ENCODE results near the gene ZNF160. TPM values are rescaled to one million over a fixed set of nuclear protein-coding genes. Genes with fewer than 3 reads are reported as not detected.
A peak's percentile ranks its signal among the peaks of the same experiment; 100 is the strongest.

The ZNF160 gene
- total and polyA plus RNA-seq, 2 of the 4 experiments (the other 2 are of a cell fraction), result 22.6 to 26.9 TPM

DNA sequence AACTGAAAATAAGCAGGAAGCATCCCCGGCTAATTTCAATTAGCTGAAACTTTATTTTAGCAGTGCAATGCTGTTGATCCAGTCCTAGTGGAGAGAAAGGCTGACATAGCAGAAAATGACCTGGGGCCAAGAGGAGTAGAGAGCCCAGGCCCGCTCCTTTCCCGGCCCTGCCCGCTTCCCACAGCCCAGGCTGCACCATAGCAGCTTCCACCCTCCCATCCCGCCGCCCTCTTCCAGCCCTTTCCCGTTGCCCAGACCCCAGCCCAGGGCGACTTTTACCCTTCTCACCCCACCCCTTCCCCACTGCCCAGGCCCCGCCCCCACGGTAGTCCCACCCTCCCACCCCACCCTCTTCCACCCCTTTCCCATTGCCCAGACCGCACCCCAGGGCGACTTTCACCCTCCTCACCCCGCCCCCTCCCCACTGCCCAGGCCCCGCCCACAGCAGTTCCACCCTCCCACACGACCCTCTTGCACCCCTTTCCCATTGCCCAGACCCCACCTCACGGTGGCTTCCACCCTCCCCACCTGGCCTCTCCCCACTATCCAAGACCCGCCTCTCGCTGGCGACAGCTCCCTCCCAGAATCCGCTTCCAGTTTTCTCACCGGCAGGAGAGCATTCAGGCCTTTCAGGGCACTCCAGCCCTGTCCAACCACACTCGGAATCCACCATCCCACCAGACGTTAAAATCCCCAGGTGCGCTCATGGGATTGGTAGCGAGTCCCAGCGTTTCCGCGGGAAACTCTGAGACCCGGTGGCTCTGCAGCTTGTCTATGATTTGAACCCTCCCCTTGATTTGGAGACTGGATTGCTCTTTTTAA is 8.3 kb downstream of the ZNF160 start:
- no peak overlapping the region for H3K27ac ChIP-seq (ENCODE audit: insufficient read depth, low read length)
- no peak overlapping the region for H2AFZ ChIP-seq (replicated peaks; ENCODE audit: low read length, poor library complexity)
- H3K9me3 ChIP-seq (ENCODE audit: control insufficient read depth, insufficient read depth, low read length), result no peaks in the 10 kb centered on the region
- DNase-seq (no peak), ATAC-seq (ENCODE audit: low read depth) (no peak)
- no peak overlapping the region for H2BK5ac ChIP-seq (ENCODE audit: low read depth, low read length, poor library complexity, severe bottlenecking)
- H3K4me1 ChIP-seq (ENCODE audit: control insufficient read depth, insufficient read depth, low read length), result no peaks in the 10 kb centered on the region
- H4K8ac ChIP-seq (ENCODE audit: low read depth in 2 of 2, low read length in 2 of 2), result no peak overlapping the region
- dilution Hi-C loops (cut with HindIII; ENCODE audit: low sequenced_read_pairs, unreplicated experiment), result no loop called here
- H3K18ac ChIP-seq (ENCODE audit: low read depth, low read length), result no peak overlapping the region
- peaks cover 19% of the 10 kb centered on the region for H4K20me1 ChIP-seq (ENCODE audit: insufficient read depth, low read length)
- no peak overlapping the region for H3K4ac ChIP-seq (ENCODE audit: low read depth, low read length)
- no peak overlapping the region for H3K56ac ChIP-seq (ENCODE audit: extremely low read depth, insufficient read depth, low read length)
- no peak overlapping the region for H2BK15ac ChIP-seq (ENCODE audit: low read depth, low read length)
- no peak overlapping the region for H3K14ac ChIP-seq (replicated peaks; ENCODE audit: low read depth, low read length)
- BruUV-seq (replicated peaks), result no TSS peak
- 78% methylated on average over 5 of the region's 29 CpGs; no CpG with 5 or more reads in 1 of the 2 experiments for WGBS, 2 experiments (ENCODE audit: extremely low coverage in 2 of 2, insufficient read length in 1 of 2)
- H2BK120ac ChIP-seq (ENCODE audit: low read depth, low read length), result no peak overlapping the region
- no peak overlapping the region for H4K5ac ChIP-seq (ENCODE audit: low read depth, low read length)
- peaks cover 22 to 42% of the 10 kb centered on the region in 2 experiments for H3K79me1 ChIP-seq (ENCODE audit: low read depth in 1 of 2, low read length in 2 of 2)
- H2AK5ac ChIP-seq (ENCODE audit: low read depth, low read length), result no peak overlapping the region
- no peak overlapping the region for H3K4me2 ChIP-seq (ENCODE audit: low read depth, low read length)
- no peaks in the 10 kb centered on the region for H3K27me3 ChIP-seq (ENCODE audit: control insufficient read depth, insufficient read depth, low read length)
- H2BK20ac ChIP-seq (ENCODE audit: low read depth, low read length), result no peak overlapping the region
- TF ChIP-seq MAFK (IDR thresholded peaks at IDR 0.05; ENCODE audit: low read depth, low read length) (peak; percentile 74), CHD1 (IDR thresholded peaks at IDR 0.05; ENCODE audit: low read depth, low read length) (no peak)
- H3K9ac ChIP-seq (ENCODE audit: low read depth, low read length), result no peak overlapping the region
- peaks cover 40% of the 10 kb centered on the region for H3K36me3 ChIP-seq (ENCODE audit: control insufficient read depth, insufficient read depth, low read length)
- no peak overlapping the region for H3K4me3 ChIP-seq (ENCODE audit: insufficient read depth, low read depth, low read length)
- no peak overlapping the region for H2AK9ac ChIP-seq (replicated peaks; ENCODE audit: low read depth, low read length, poor library complexity)
- ChIA-PET CTCF (no interaction called here), POLR2A (ENCODE audit: unreplicated experiment) (no interaction called here)
- intact Hi-C loops (cut with micrococcal nuclease), result no loop called here
- in situ Hi-C loops (cut with MboI; ENCODE audit: low sequenced_read_pairs), result no loop called here
- H4K91ac ChIP-seq (ENCODE audit: insufficient read depth, low read depth, low read length), result no peak overlapping the region
- no peak overlapping the region for H3K23ac ChIP-seq (ENCODE audit: low read depth, low read length)
- H3K9me1 ChIP-seq (ENCODE audit: insufficient read depth, low read length), result no peaks in the 10 kb centered on the region
